ENCODE measurements around the gene TMIE.

GRCh38 chr3:46716461-46717441, 15.6 kb downstream of the TMIE start:
- no peak for TF ChIP-seq EZH2 (IDR thresholded peaks at IDR 0.05; ENCODE audit: low read depth)
- TF ChIP-seq, protein P1, sequence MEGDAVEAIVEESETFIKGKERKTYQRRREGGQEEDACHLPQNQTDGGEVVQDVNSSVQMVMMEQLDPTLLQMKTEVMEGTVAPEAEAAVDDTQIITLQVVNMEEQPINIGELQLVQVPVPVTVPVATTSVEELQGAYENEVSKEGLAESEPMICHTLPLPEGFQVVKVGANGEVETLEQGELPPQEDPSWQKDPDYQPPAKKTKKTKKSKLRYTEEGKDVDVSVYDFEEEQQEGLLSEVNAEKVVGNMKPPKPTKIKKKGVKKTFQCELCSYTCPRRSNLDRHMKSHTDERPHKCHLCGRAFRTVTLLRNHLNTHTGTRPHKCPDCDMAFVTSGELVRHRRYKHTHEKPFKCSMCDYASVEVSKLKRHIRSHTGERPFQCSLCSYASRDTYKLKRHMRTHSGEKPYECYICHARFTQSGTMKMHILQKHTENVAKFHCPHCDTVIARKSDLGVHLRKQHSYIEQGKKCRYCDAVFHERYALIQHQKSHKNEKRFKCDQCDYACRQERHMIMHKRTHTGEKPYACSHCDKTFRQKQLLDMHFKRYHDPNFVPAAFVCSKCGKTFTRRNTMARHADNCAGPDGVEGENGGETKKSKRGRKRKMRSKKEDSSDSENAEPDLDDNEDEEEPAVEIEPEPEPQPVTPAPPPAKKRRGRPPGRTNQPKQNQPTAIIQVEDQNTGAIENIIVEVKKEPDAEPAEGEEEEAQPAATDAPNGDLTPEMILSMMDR (conservative IDR thresholded peaks at IDR 0.05) = no peak

All from PC-9 (cell line).